Tibial nerve (tissue), 4 donors: ENCODE data around the gene GCK. TPM values are rescaled to one million over a fixed set of nuclear protein-coding genes. Genes with fewer than 3 reads are reported as not detected.
"Not testable (repeated sequence)": the region's sequence is repeated elsewhere in the genome, so short reads cannot be mapped to it uniquely, and the experiment has no call there.

ENCODE experiments used
- DNase-seq, 2 donors: peaks; one replicate each; pipeline ENCODE4 v3.0.0-alpha.2; 2019; ENCODE audit warnings: low spot score in 2 of 2
- H3K27ac ChIP-seq, 4 donors: fragments of 200-600 bp; sonication (generic) in 3 of 4; one replicate each; pipeline ENCODE4 v1.5.1; 2017 to 2019; ENCODE audit warnings: mild to moderate bottlenecking in 1 of 4
- H3K27me3 ChIP-seq, 2 donors: fragments of 200-600 bp; sonication (generic) in 1 of 2; one replicate each; pipeline versions ENCODE4 v1.5.1 to v1.6.0; 2017 to 2019
- H3K36me3 ChIP-seq, 3 donors: fragments of 200-600 bp; sonication (generic); one replicate each; pipeline ENCODE4 v1.5.1; 2018 to 2019
- H3K4me1 ChIP-seq, 4 donors: fragments of 200-600 bp; sonication (generic) in 3 of 4; one replicate each; pipeline ENCODE4 v1.5.1; 2017 to 2019
- H3K4me3 ChIP-seq, 4 donors: fragments of 200-600 bp; sonication (generic) in 3 of 4; one replicate each; pipeline ENCODE4 v1.5.1; 2017 to 2019; ENCODE audit warnings: mild to moderate bottlenecking in 1 of 4, moderate library complexity in 1 of 4
- H3K9me3 ChIP-seq, 4 donors: fragments of 200-600 bp; sonication (generic) in 3 of 4; one replicate each; pipeline ENCODE4 v1.5.1; 2017 to 2019
- CTCF ChIP-seq, 5 experiments: fragments of 200-600 bp in 3 of 5; fragments of 450-650 bp in 2 of 5; sonication (generic) in 3 of 5; IDR thresholded peaks; one replicate each; pipeline ENCODE4 v1.5.1; 2016 to 2019; ENCODE audit warnings: antibody characterized with exemption in 5 of 5, mild to moderate bottlenecking in 3 of 5, moderate library complexity in 2 of 5
- EP300 ChIP-seq, 2 donors: sonication (generic); formaldehyde crosslinking; IDR thresholded peaks; one replicate each; pipeline ENCODE4 v1.6.1; 2017; ENCODE audit warnings: antibody characterized with exemption in 2 of 2, mild to moderate bottlenecking in 1 of 2
- POLR2A ChIP-seq, 2 donors: fragments of 450-650 bp; IDR thresholded peaks; one replicate each; pipeline ENCODE4 v1.6.1; 2017; ENCODE audit warnings: antibody characterized with exemption in 2 of 2, mild to moderate bottlenecking in 2 of 2, moderate library complexity in 2 of 2
- WGBS, 2 donors: methylation state at CpG; one replicate each; pipeline ENCODE4 v1.1.5; 2018; 5-methylcytosine and 5-hydroxymethylcytosine counted together
- total RNA-seq, 4 donors: library from RNA; depleted of rRNA; stranded (reverse); fragments of >200 nt; gene quantifications; one replicate each; pipeline ENCODE4 v1.1.0, GENCODE V29; 2016

The GCK gene
- total RNA-seq, 4 donors from 2014 or later = 2.3 to 3.0 (median 2.4) TPM; not detected in 1

- no peak overlapping the region for H3K4me3 ChIP-seq
- TF ChIP-seq POLR2A (IDR thresholded peaks at IDR 0.05) (no peak), CTCF (IDR thresholded peaks at IDR 0.05) (no peak), EP300 (IDR thresholded peaks at IDR 0.05) (no peak)
- 75 to 79% methylated on average over 10 to 12 of the region's 12 CpGs for WGBS, 2 donors
Measured at GRCh38 chr7:44131173-44132029, 57.8 kb downstream of the GCK start.

DNA sequence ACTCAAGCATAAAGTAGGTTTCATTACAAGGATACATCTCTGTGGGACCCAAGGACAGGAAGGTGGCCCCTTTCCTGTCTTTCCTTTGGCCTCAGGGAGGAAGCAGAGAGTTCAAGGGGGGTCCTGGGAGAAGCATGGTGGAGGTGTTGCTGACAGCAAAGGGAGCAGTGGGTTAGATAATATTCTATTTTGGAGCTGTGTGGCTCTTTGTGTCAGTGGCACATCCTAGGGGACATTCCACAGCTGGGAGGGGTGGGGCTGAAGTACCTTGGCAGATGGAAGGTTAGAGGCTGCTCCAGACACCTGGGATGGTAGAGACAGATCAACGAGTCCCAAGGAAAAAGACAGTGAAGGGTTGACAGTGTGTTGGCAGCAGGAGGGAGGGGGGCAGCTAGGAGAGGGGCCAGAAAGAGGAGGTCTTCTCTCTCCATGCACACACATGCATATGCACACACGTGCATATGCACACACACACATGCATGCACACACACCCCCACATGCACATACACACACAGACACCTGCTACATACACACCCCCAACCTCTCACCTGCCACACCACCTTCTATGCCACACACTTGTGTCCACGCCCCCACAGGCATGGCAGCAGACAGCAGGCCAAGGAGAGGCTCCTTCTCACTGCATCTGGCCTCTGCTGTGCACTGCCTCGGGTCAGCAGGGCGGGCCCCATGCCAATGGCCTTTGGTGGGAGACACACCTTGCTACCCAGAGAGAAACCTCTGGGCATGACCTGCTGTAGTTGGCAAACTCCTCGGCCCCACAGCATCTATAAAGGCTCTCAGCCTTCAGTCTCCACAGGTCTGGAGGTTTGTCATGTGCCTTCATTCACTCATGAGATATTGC is 60.3 kb downstream of the GCK start:
- Histone ChIP-seq H3K27me3 (no peaks in the 10 kb centered on the region), H3K4me1 (peaks cover 0 to 6% (median 0%) of the 10 kb centered on the region in 4 donors), H3K9me3 (no peaks in the 10 kb centered on the region), H3K27ac (no peak overlapping the region), H3K4me3 (no peak overlapping the region), H3K36me3 (no peaks in the 10 kb centered on the region)
- no peak for TF ChIP-seq CTCF (IDR thresholded peaks at IDR 0.05)
- TF ChIP-seq POLR2A (IDR thresholded peaks at IDR 0.05) = no peak
- no peak for TF ChIP-seq EP300 (IDR thresholded peaks at IDR 0.05)
- DNase-seq = no peak
- whole genome bisulfite sequencing, 2 donors = 73 to 75% methylated on average over 6 of the region's 6 CpGs

More at GRCh38 chr7:44131173-44132029, 57.8 kb downstream of the GCK start:
- no peaks in the 10 kb centered on the region for H3K9me3 ChIP-seq
- DNase-seq = no peak
- no peaks in the 10 kb centered on the region for H3K27me3 ChIP-seq
- H3K36me3 ChIP-seq = no peaks in the 10 kb centered on the region
- H3K27ac ChIP-seq = no peak overlapping the region
- no peaks in the 10 kb centered on the region for H3K4me1 ChIP-seq

GRCh38 chr7:44127161-44127560 is 62.1 kb downstream of the GCK start:
- DNase-seq = no peak
- no peaks in the 10 kb centered on the region for H3K27me3 ChIP-seq
- H3K9me3 ChIP-seq = no peaks in the 10 kb centered on the region
- peaks cover 0 to 14% (median 8%) of the 10 kb centered on the region in 4 donors for H3K4me1 ChIP-seq
- no peak overlapping the region for H3K4me3 ChIP-seq
- H3K36me3 ChIP-seq = no peaks in the 10 kb centered on the region
- H3K27ac ChIP-seq = no peak overlapping the region
- TF ChIP-seq POLR2A (IDR thresholded peaks at IDR 0.05) (no peak), CTCF (IDR thresholded peaks at IDR 0.05) (no peak), EP300 (IDR thresholded peaks at IDR 0.05) (no peak)

DNA sequence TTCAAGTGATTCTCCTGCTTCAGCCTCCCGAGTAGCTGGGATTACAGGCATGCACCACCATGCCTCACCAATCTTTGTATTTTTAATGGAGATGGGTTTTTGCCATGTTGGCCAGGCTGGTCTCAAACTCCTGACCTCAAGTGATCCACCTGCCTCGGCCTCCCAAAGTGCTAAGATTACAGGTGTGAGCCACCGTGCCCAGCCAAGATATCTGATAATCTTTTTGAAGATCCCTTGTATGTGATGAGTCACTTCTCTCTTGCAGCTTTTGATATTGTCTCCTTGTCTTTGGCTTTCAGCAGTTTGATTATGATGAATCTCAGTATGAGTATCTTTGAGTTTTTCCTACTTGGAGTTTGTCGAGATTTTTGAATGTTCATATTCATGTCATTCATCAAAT is 62.7 kb downstream of the GCK start:
- not testable (repeated sequence) for H3K36me3 ChIP-seq, H3K9me3 ChIP-seq, H3K4me3 ChIP-seq, H3K27ac ChIP-seq, DNase-seq, H3K27me3 ChIP-seq
- 92 to 97% methylated on average over 4 of the region's 4 CpGs for WGBS, 2 donors
- H3K4me1 ChIP-seq = peaks cover 0 to 20% (median 9%) of the 10 kb centered on the region in 4 donors

DNA sequence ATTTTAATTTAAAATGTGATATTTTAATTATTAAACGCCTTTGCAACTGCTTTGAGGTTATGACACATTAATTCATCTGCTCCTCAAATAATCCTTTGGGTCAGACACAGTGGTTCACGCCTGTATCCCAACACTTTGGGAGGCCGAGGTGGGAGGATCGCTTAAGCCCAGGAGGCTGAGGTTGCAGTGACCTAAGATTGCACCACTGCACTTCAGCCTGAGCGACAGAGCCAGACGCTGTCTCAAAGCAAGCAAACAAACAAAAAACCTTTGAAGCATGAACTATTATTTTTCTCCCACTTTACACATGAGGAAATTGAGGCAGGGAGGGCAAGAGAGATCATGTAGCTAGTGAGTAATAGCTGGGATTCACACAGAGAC is 64.4 kb downstream of the GCK start:
- H3K36me3 ChIP-seq = peaks cover 0 to 19% (median 0%) of the 10 kb centered on the region in 3 donors
- peaks cover 0 to 29% (median 9%) of the 10 kb centered on the region in 4 donors for H3K4me1 ChIP-seq
- DNase-seq = no peak
- H3K9me3 ChIP-seq = no peaks in the 10 kb centered on the region
- WGBS, 2 donors = 93 to 97% methylated on average over 6 of the region's 6 CpGs
- TF ChIP-seq POLR2A (IDR thresholded peaks at IDR 0.05) (no peak), CTCF (IDR thresholded peaks at IDR 0.05) (no peak), EP300 (IDR thresholded peaks at IDR 0.05) (no peak)
- no peaks in the 10 kb centered on the region for H3K27me3 ChIP-seq
- no peak overlapping the region for H3K4me3 ChIP-seq
- H3K27ac ChIP-seq = no peak overlapping the region
